ENCODE data around the gene ARHGAP10.

Gene ARHGAP10

DNA sequence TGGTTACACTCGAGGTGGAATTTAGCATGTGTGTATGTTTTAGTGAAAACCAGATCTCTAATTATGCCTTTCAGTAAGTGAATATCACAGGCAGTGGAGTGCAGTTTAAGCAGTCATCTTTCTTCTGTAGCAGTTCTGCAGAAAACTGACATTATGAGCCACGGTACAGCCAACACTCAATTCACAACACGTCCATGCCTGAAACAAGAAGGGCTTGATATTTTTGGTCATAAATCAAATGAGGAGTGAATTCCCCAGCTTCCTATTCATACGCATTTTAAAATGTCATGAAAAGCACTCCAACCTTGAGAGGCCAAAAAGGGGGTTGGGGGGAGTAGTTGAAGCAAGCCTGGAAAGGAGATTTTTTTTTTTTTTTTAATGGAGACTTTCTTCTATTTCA is 316.7 kb downstream of the ARHGAP10 start:
- Histone ChIP-seq H3K4me2 (no peak overlapping the region), H3K4me1 (peaks cover 59% of the 10 kb centered on the region), H3K36me3 (peaks cover 13% of the 10 kb centered on the region), H4K20me1 (peaks cover 2% of the 10 kb centered on the region; the same call in 1 of the 2 replicates), H3K9ac (no peak overlapping the region), H3K27me3 (no peaks in the 10 kb centered on the region), H3K9me3 (0 out of 2 replicates have a peak, but pooled peaks cover 5% of the 10 kb centered on the region), H3K4me3 (no peak overlapping the region), H3K27ac (no peak overlapping the region)
- no peak for TF ChIP-seq Cebpa-rat (IDR thresholded peaks at IDR 0.05)

GRCh38 chr4:148051403-148051802 is 319.5 kb downstream of the ARHGAP10 start:
- no peak overlapping the region for H3K27ac ChIP-seq
- H3K27me3 ChIP-seq = no peaks in the 10 kb centered on the region
- no peak overlapping the region for H3K4me3 ChIP-seq
- peak overlapping the region; percentile 81 for H3K4me2 ChIP-seq
- H4K20me1 ChIP-seq = peaks cover 13% of the 10 kb centered on the region; the same call in 1 of the 2 replicates
- no peak overlapping the region for H3K9ac ChIP-seq
- H3K4me1 ChIP-seq = peaks cover 61% of the 10 kb centered on the region
- TF ChIP-seq Cebpa-rat (IDR thresholded peaks at IDR 0.05) = no peak
- H3K9me3 ChIP-seq = 0 out of 2 replicates have a peak, but pooled peaks cover 5% of the 10 kb centered on the region
- peaks cover 13% of the 10 kb centered on the region for H3K36me3 ChIP-seq

DNA sequence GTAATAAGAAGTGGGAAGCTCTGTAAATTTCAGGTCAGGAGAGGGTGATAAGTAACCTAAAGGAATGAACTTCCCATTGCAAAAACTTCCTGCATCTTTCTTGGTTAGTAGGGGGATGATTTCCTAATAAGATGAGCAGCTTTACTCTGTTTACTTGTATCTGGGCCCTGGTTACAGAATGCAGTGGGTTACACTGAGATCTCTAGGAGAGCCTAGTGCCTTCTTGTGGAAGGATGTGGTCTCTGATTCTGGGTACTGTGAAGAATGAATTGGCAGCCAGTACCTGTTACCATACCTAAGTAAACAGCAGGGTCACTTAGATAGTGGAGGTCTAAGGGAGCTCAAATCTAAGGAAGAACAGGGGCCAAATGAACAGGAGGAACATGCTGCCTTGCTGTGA is 320.6 kb downstream of the ARHGAP10 start:
- Histone ChIP-seq H3K9me3 (0 out of 2 replicates have a peak, but pooled peaks cover 5% of the 10 kb centered on the region), H4K20me1 (peaks cover 13% of the 10 kb centered on the region; the same call in 1 of the 2 replicates), H3K4me3 (no peak overlapping the region), H3K27ac (no peak overlapping the region), H3K4me2 (peak overlapping the region; percentile 81), H3K9ac (no peak overlapping the region), H3K36me3 (peaks cover 7% of the 10 kb centered on the region), H3K27me3 (no peaks in the 10 kb centered on the region), H3K4me1 (peaks cover 68% of the 10 kb centered on the region)
- TF ChIP-seq Cebpa-rat (IDR thresholded peaks at IDR 0.05) = no peak

GRCh38 chr4:148053298-148054003 is 321.6 kb downstream of the ARHGAP10 start:
- no peaks in the 10 kb centered on the region for H3K27me3 ChIP-seq
- H3K9me3 ChIP-seq = 0 out of 2 replicates have a peak, but pooled peaks cover 5% of the 10 kb centered on the region
- peak overlapping the region; percentile 81 for H3K4me2 ChIP-seq
- peaks cover 78% of the 10 kb centered on the region for H3K4me1 ChIP-seq
- no peak overlapping the region for H3K9ac ChIP-seq
- no peak overlapping the region for H3K4me3 ChIP-seq
- H4K20me1 ChIP-seq = peaks cover 13% of the 10 kb centered on the region; the same call in 1 of the 2 replicates
- peaks cover 4% of the 10 kb centered on the region; the same call in 1 of the 2 replicates for H3K36me3 ChIP-seq
- peak overlapping the region; percentile 14; the same call in 1 of the 2 replicates for H3K27ac ChIP-seq
- TF ChIP-seq Cebpa-rat (IDR thresholded peaks at IDR 0.05) = no peak

- Histone ChIP-seq H3K9ac (no peak overlapping the region; the same call in 1 of the 2 replicates), H4K20me1 (peaks cover 13% of the 10 kb centered on the region; the same call in 1 of the 2 replicates), H3K27ac (peak overlapping the region; percentile 14; the same call in 1 of the 2 replicates), H3K4me3 (no peak overlapping the region), H3K27me3 (no peaks in the 10 kb centered on the region), H3K4me1 (peaks cover 86% of the 10 kb centered on the region), H3K9me3 (0 out of 2 replicates have a peak, but pooled peaks cover 2% of the 10 kb centered on the region), H3K4me2 (peak overlapping the region; percentile 81), H3K36me3 (peaks cover 2% of the 10 kb centered on the region; the same call in 1 of the 2 replicates)
- no peak for TF ChIP-seq Cebpa-rat (IDR thresholded peaks at IDR 0.05)
Observed at GRCh38 chr4:148054275-148054674, 322.4 kb downstream of the ARHGAP10 start.

- Histone ChIP-seq H3K36me3 (no peaks in the 10 kb centered on the region), H3K9me3 (no peaks in the 10 kb centered on the region), H3K4me1 (peaks cover 100% of the 10 kb centered on the region), H3K27ac (no peak overlapping the region), H3K27me3 (no peaks in the 10 kb centered on the region), H3K4me3 (no peak overlapping the region), H3K4me2 (peak overlapping the region; percentile 81), H4K20me1 (peaks cover 13% of the 10 kb centered on the region; the same call in 1 of the 2 replicates), H3K9ac (no peak overlapping the region)
- TF ChIP-seq Cebpa-rat (IDR thresholded peaks at IDR 0.05) = no peak
Observed at GRCh38 chr4:148055844-148056243, 324.0 kb downstream of the ARHGAP10 start.

DNA sequence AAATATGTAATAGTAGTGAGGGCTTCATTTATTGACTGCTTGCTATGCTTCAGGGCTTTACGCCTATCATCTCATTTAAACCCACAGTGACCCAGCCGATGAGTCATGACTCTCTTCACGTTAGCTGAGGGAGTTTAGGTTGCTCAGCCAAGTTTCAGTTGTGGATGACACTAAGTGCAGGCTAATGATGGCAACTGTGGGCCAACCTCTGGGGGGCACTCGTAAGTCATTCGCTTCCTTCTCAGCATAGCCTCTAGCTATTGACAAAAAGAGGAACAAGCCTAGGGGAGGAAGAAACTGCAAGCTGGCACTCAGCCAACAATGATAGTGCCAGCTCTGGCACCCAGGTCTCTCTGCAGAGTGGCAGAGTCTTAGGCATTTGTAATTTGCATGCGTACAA is 325.0 kb downstream of the ARHGAP10 start:
- H3K27me3 ChIP-seq = no peaks in the 10 kb centered on the region
- H3K4me1 ChIP-seq = peaks cover 97% of the 10 kb centered on the region
- H3K36me3 ChIP-seq = no peaks in the 10 kb centered on the region
- peaks cover 13% of the 10 kb centered on the region; the same call in 1 of the 2 replicates for H4K20me1 ChIP-seq
- no peak overlapping the region for H3K27ac ChIP-seq
- H3K4me2 ChIP-seq = peak overlapping the region; percentile 81
- H3K9ac ChIP-seq = no peak overlapping the region
- H3K9me3 ChIP-seq = no peaks in the 10 kb centered on the region
- TF ChIP-seq Cebpa-rat (IDR thresholded peaks at IDR 0.05) = no peak
- H3K4me3 ChIP-seq = no peak overlapping the region

DNA sequence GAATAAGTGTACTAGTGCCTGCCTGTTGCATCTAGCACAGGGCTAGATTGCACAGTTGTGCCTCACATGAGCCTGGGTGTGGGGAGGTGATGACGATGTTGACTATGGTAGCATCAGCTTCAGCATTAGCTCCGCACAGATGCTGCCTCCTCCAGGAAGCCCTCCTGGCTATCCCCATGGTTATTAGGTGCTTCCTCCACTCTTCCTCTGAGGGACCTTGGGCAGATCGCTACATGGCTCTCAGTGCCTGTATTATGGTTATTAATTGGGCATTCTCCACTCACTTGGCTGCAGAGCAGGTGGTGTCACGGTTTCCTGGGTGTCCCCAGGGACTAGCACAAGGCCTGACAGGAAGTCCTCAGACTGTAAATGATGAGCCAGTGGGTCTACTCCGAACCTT is 325.6 kb downstream of the ARHGAP10 start:
- Histone ChIP-seq H3K9ac (no peak overlapping the region), H3K9me3 (no peaks in the 10 kb centered on the region), H3K4me1 (peaks cover 97% of the 10 kb centered on the region), H3K4me2 (peak overlapping the region; percentile 81), H3K27ac (no peak overlapping the region), H4K20me1 (peaks cover 13% of the 10 kb centered on the region; the same call in 1 of the 2 replicates), H3K27me3 (no peaks in the 10 kb centered on the region), H3K36me3 (no peaks in the 10 kb centered on the region), H3K4me3 (no peak overlapping the region)
- no peak for TF ChIP-seq Cebpa-rat (IDR thresholded peaks at IDR 0.05)

- Histone ChIP-seq H3K27ac (no peak overlapping the region), H3K27me3 (no peaks in the 10 kb centered on the region), H3K9ac (no peak overlapping the region), H3K4me2 (peak overlapping the region; percentile 81), H3K9me3 (no peaks in the 10 kb centered on the region), H3K4me3 (no peak overlapping the region), H3K4me1 (peaks cover 97% of the 10 kb centered on the region), H3K36me3 (no peaks in the 10 kb centered on the region), H4K20me1 (peaks cover 13% of the 10 kb centered on the region; the same call in 1 of the 2 replicates)
- no peak for TF ChIP-seq Cebpa-rat (IDR thresholded peaks at IDR 0.05)
Observed at GRCh38 chr4:148057984-148058859, 326.3 kb downstream of the ARHGAP10 start.
